ENCODE measurements around the gene GJD4. TPM values are rescaled to one million over a fixed set of nuclear protein-coding genes. Genes with fewer than 3 reads are reported as not detected.

Gene GJD4
- total and polyA plus RNA-seq, 8 donors = 0.11 to 0.13 TPM; not detected in 6

- H3K4me3 ChIP-seq = no peak overlapping the region
- H3K27ac ChIP-seq = no peak overlapping the region
- no peaks in the 10 kb centered on the region for H3K4me1 ChIP-seq
- H3K36me3 ChIP-seq = no peaks in the 10 kb centered on the region
- H3K27me3 ChIP-seq = peaks cover under 1 to 33% of the 10 kb centered on the region in 2 donors
- intact Hi-C loops (cut with DNase I) = no loop called here
- no peaks in the 10 kb centered on the region for H3K9me3 ChIP-seq
- DNase-seq (no peak), ATAC-seq (peak; percentile 54)
- peak; percentile 12 to 15 for TF ChIP-seq CTCF (IDR thresholded peaks at IDR 0.05)
Observed at GRCh38 chr10:35613597-35614226, 8.6 kb downstream of the GJD4 start.

- Histone ChIP-seq H3K27me3 (peaks cover 0 to 27% of the 10 kb centered on the region in 2 donors), H3K4me3 (no peak overlapping the region), H3K9me3 (no peaks in the 10 kb centered on the region), H3K36me3 (no peaks in the 10 kb centered on the region), H3K4me1 (no peaks in the 10 kb centered on the region), H3K27ac (no peak overlapping the region)
- TF ChIP-seq CTCF (IDR thresholded peaks at IDR 0.05) = no peak
- ATAC-seq = no peak
- intact Hi-C loops (cut with DNase I) = no loop called here
- no peak for DNase-seq
Observed at GRCh38 chr10:35614312-35614711, 9.2 kb downstream of the GJD4 start.

GRCh38 chr10:35626971-35627507, 21.9 kb downstream of the GJD4 start:
- ATAC-seq = no peak
- DNase-seq = no peak

GRCh38 chr10:35631404-35631803, 26.3 kb downstream of the GJD4 start:
- Histone ChIP-seq H3K27ac (no peak overlapping the region), H3K9me3 (no peaks in the 10 kb centered on the region), H3K4me3 (no peak overlapping the region), H3K27me3 (peaks cover 0 to 1% of the 10 kb centered on the region in 2 donors), H3K4me1 (no peaks in the 10 kb centered on the region), H3K36me3 (no peaks in the 10 kb centered on the region)
- no peak for TF ChIP-seq CTCF (IDR thresholded peaks at IDR 0.05)
- intact Hi-C loops (cut with DNase I) = loop anchor here in 1 of 2 donors (10.0 kb wide), 1 partner anchor 1143 kb away; no protein-coding TSS in a partner anchor
- DNase-seq (no peak), ATAC-seq (no peak)

More at GRCh38 chr10:35626971-35627507, 21.9 kb downstream of the GJD4 start:
- Histone ChIP-seq H3K36me3 (no peaks in the 10 kb centered on the region), H3K27me3 (no peaks in the 10 kb centered on the region), H3K27ac (no peak overlapping the region), H3K4me3 (no peak overlapping the region), H3K9me3 (no peaks in the 10 kb centered on the region), H3K4me1 (no peaks in the 10 kb centered on the region)
- intact Hi-C loops (cut with DNase I) = loop anchor here in 1 of 2 donors (10.0 kb wide), 1 partner anchor 1348 kb away; no protein-coding TSS in a partner anchor
- TF ChIP-seq CTCF (IDR thresholded peaks at IDR 0.05) = no peak

- TF ChIP-seq CTCF (IDR thresholded peaks at IDR 0.05) = no peak
- H3K9me3 ChIP-seq = no peaks in the 10 kb centered on the region
- H3K27ac ChIP-seq = no peak overlapping the region
- ATAC-seq = no peak
- H3K36me3 ChIP-seq = no peaks in the 10 kb centered on the region
- DNase-seq = no peak
- intact Hi-C loops (cut with DNase I) = loop anchor here in 1 of 2 donors (10.0 kb wide), 1 partner anchor 1143 kb away; no protein-coding TSS in a partner anchor
- peaks cover 0 to 7% of the 10 kb centered on the region in 2 donors for H3K27me3 ChIP-seq
- peaks cover 0 to under 1% of the 10 kb centered on the region in 2 donors for H3K4me1 ChIP-seq
- no peak overlapping the region for H3K4me3 ChIP-seq
Observed at GRCh38 chr10:35632027-35632426, 26.9 kb downstream of the GJD4 start.
